Amniotic stem cell (primary cell): ENCODE results near the gene GFPT2.

Experiments
- DNase-seq: peaks from one replicate; lab custom pipeline; 2025; lab: John Stamatoyannopoulos, UW

Gene GFPT2

GRCh38 chr5:180350711-180351465, 2.2 kb downstream of the GFPT2 start:
- no peak for DNase-seq

- DNase-seq, result no peak
Observed at GRCh38 chr5:180350296-180350695, 2.8 kb downstream of the GFPT2 start.

- DNase-seq, result no peak
Observed at GRCh38 chr5:180349391-180349790, 3.7 kb downstream of the GFPT2 start.

- DNase-seq, result no peak
Observed at GRCh38 chr5:180348336-180348735, 4.8 kb downstream of the GFPT2 start.

- DNase-seq, result no peak
Observed at GRCh38 chr5:180347702-180348101, 5.4 kb downstream of the GFPT2 start.

GRCh38 chr5:180346358-180346757, 6.8 kb downstream of the GFPT2 start:
- DNase-seq, result no peak

GRCh38 chr5:180345781-180346180, 7.4 kb downstream of the GFPT2 start:
- DNase-seq, result no peak

- DNase-seq, result no peak
Observed at GRCh38 chr5:180345186-180345585, 8.0 kb downstream of the GFPT2 start.

GRCh38 chr5:180344696-180344999, 8.5 kb downstream of the GFPT2 start:
- no peak for DNase-seq

- no peak for DNase-seq
Observed at GRCh38 chr5:180343831-180344695, 9.1 kb downstream of the GFPT2 start.

- DNase-seq, result no peak
Observed at GRCh38 chr5:180343110-180343830, 9.9 kb downstream of the GFPT2 start.

- DNase-seq, result no peak
Observed at GRCh38 chr5:180341595-180341994, 11.5 kb downstream of the GFPT2 start.

- DNase-seq, result no peak
Observed at GRCh38 chr5:180340856-180341255, 12.3 kb downstream of the GFPT2 start.

GRCh38 chr5:180339583-180340183, 13.5 kb downstream of the GFPT2 start:
- DNase-seq, result no peak

- no peak for DNase-seq
Observed at GRCh38 chr5:180338001-180338707, 15.0 kb downstream of the GFPT2 start.

GRCh38 chr5:180336234-180337020, 16.7 kb downstream of the GFPT2 start:
- no peak for DNase-seq

- DNase-seq, result no peak
Observed at GRCh38 chr5:180335614-180336233, 17.4 kb downstream of the GFPT2 start.

- DNase-seq, result no peak
Observed at GRCh38 chr5:180334751-180335613, 18.2 kb downstream of the GFPT2 start.

GRCh38 chr5:180334176-180334575, 19.0 kb downstream of the GFPT2 start:
- no peak for DNase-seq
